Fibroblast of mammary gland (primary cell): Measurements from ENCODE around the gene HSPA14.

Source experiments
- DNase-seq: peaks from one replicate; pipeline ENCODE4 v3.0.0-alpha.2; 2010; ENCODE audit warnings: low read depth
- H3K4me3 ChIP-seq: 2 replicates; pipeline ENCODE4 v1.5.1; 2011; ENCODE audit warnings: low read depth, mild to moderate bottlenecking, low read length, moderate library complexity; ENCODE audit not compliant: control insufficient read depth
- TF ChIP-seq, protein P1 (sequence below): conservative IDR thresholded peaks from 2 replicates; pipeline ENCODE4 v1.5.1; 2011; ENCODE audit warnings: low read depth, low read length, inconsistent platforms; ENCODE audit not compliant: control insufficient read depth, insufficient read depth

Gene HSPA14

GRCh38 chr10:14821635-14822375 is 16.3 kb upstream of the HSPA14 start:
- TF ChIP-seq, protein P1, sequence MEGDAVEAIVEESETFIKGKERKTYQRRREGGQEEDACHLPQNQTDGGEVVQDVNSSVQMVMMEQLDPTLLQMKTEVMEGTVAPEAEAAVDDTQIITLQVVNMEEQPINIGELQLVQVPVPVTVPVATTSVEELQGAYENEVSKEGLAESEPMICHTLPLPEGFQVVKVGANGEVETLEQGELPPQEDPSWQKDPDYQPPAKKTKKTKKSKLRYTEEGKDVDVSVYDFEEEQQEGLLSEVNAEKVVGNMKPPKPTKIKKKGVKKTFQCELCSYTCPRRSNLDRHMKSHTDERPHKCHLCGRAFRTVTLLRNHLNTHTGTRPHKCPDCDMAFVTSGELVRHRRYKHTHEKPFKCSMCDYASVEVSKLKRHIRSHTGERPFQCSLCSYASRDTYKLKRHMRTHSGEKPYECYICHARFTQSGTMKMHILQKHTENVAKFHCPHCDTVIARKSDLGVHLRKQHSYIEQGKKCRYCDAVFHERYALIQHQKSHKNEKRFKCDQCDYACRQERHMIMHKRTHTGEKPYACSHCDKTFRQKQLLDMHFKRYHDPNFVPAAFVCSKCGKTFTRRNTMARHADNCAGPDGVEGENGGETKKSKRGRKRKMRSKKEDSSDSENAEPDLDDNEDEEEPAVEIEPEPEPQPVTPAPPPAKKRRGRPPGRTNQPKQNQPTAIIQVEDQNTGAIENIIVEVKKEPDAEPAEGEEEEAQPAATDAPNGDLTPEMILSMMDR: no peak
- H3K4me3 ChIP-seq: no peak overlapping the region
- DNase-seq: no peak

DNA sequence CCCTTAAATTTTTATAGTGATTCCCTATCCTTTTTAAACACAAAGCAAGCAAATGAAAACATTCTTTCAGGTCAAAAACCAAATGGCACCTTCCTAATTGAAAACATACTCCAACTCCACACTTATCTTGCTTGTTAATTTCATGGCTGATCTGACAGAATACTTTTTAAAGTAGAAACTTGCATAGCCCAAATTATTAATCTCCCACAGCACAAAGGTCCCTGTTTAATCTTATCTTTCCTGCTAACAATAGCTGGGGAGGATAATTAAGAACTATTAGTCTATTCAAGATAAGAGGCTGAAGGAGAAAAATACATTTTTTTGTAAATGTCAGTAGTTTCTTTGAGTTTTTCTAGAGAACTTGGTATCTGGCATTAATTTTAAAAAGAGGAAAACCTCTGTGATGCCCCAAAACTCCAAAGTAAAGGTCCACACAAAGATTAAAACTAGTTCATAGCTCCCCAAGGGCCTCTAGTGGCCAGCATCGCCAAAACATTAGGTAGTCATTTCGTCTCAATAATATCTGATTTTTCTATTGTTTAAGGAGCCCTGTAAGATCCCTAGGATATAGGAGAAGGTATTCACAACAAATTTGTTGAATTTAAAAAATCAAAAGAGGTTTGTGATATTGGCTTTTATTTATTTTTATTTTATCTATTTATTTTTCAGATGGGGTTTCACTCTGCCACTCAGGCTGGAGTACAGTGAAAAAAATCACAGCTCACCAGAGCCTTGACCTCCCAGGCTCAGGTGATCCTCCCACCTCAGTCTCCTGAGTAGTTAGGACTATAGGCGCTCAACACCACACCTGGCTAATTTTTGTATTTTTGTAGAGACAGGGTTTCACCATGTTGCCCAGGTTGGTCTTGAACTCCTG is 15.0 kb upstream of the HSPA14 start:
- TF ChIP-seq, protein P1: peak; percentile 75
- DNase-seq: peak; percentile 54

GRCh38 chr10:14823966-14824365 is 14.1 kb upstream of the HSPA14 start:
- no peak overlapping the region for H3K4me3 ChIP-seq
- DNase-seq: no peak
- TF ChIP-seq, protein P1: no peak

More for the DNA sequence above, 15.0 kb upstream of the HSPA14 start:
- H3K4me3 ChIP-seq: no peak overlapping the region

- H3K4me3 ChIP-seq: no peak overlapping the region
- TF ChIP-seq, protein P1: no peak
- DNase-seq: no peak
Measured at GRCh38 chr10:14826076-14826829, 11.9 kb upstream of the HSPA14 start.

DNA sequence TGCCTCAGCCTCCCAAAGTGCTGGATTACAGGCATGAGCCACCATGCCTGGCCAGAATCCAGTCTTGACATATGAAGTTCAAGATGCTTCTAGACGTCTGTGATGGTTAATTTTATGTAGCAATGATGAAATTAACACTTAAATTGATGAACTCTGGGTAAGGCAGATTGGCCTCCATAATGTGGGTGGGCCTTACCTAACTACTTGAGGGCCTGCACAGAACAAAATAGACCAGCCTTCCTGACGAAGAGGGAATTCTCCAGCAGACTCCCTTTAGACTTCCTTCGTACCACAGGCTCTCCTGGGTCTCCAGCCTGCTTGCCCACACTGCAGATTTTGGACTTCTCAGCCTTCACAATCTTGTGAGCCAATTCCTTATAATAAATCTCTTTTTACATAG is 5.0 kb upstream of the HSPA14 start:
- no peak for DNase-seq
- no peak overlapping the region for H3K4me3 ChIP-seq

GRCh38 chr10:14836208-14836607 is 1.9 kb upstream of the HSPA14 start:
- H3K4me3 ChIP-seq: no peak overlapping the region
- TF ChIP-seq, protein P1: no peak
- peak; percentile 23 for DNase-seq

More for the DNA sequence above, 5.0 kb upstream of the HSPA14 start:
- TF ChIP-seq, protein P1: no peak
